Measurements from ENCODE around the gene PLPPR2.

DNA sequence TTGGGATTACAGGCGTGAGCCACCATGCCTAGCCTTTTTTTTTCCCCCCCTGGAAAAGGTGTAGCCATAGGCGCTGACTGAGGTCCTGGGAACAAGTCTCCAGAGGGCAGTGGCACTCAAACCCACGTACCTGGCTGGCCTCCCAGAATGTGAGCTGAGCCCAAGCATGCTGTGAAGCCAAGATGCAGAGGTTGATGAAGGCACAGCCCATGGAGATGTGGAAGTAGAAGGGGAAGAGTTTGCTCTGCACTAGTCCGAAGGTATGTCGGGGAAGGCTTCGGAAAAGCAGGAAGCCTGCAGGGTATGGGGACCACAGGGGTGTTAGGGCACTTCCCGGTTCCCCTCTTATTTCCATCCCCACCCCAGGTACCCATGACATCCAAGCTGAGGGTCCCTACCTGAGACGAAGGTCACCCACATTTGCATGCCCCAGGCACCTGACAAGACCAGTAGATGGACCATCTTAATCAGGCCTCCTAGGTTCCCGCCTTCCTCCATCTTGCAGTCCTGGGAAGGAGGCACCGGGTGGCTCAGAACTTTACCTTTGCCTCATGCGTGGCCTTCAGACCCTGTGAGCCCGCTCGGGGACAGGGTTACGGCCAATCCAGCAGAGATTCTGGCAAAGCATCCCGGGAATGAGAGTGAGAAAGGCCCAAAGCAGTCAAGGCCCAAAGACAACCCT is 10.0 kb upstream of the PLPPR2 start:
- TF ChIP-seq, protein P1, sequence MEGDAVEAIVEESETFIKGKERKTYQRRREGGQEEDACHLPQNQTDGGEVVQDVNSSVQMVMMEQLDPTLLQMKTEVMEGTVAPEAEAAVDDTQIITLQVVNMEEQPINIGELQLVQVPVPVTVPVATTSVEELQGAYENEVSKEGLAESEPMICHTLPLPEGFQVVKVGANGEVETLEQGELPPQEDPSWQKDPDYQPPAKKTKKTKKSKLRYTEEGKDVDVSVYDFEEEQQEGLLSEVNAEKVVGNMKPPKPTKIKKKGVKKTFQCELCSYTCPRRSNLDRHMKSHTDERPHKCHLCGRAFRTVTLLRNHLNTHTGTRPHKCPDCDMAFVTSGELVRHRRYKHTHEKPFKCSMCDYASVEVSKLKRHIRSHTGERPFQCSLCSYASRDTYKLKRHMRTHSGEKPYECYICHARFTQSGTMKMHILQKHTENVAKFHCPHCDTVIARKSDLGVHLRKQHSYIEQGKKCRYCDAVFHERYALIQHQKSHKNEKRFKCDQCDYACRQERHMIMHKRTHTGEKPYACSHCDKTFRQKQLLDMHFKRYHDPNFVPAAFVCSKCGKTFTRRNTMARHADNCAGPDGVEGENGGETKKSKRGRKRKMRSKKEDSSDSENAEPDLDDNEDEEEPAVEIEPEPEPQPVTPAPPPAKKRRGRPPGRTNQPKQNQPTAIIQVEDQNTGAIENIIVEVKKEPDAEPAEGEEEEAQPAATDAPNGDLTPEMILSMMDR (IDR thresholded peaks at IDR 0.05): no peak
- TF ChIP-seq POLR2A (IDR thresholded peaks at IDR 0.05): no peak
